D341Med (cell line): ENCODE results near the gene GPC5.
A peak's percentile ranks its signal among the peaks of the same experiment; 100 is the strongest.

Experiments used
- DNase-seq: peaks from one replicate; pipeline ENCODE4 v3.0.0; 2012; ENCODE audit warnings: low spot score

The GPC5 gene

DNA sequence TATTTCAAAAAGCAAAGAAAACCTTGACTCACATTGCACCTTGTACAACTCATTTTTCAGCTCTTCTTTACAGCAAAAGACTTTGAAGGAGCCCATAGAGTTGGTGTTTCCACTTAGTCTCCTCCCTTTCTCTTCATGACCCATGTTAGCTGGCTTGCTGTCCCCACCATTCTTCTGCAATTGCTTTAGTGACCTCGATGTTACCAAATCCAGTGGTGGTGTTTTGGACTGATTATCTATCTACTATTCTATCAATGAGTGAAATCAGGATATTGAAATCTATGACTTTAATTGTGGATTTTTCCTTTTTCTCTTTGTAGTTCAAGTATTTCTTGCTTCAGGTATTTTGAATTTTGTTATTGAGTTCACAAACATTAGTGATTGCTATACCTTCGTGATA, 197.3 kb downstream of the GPC5 start:
- no peak for DNase-seq

GRCh38 chr13:91596842-91597241, 198.4 kb downstream of the GPC5 start:
- no peak for DNase-seq

DNA sequence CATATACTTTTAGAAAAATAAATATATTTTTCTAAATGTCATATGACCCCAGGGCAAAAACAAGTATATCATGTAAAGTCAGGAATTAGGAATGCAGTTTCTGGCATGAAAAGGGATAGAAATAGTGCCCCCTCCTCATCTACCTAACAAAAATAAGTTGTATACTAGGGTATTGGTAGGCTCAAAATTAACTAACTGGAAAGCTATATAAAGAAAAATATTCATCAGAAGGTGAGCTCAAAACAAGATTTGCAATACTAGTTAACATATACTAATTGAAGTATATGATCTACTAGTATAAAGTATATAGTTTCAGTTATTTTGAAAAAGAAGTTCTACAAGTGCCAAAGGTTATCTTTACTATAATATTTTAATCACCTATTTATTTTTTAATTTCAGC, 200.2 kb downstream of the GPC5 start:
- no peak for DNase-seq

DNA sequence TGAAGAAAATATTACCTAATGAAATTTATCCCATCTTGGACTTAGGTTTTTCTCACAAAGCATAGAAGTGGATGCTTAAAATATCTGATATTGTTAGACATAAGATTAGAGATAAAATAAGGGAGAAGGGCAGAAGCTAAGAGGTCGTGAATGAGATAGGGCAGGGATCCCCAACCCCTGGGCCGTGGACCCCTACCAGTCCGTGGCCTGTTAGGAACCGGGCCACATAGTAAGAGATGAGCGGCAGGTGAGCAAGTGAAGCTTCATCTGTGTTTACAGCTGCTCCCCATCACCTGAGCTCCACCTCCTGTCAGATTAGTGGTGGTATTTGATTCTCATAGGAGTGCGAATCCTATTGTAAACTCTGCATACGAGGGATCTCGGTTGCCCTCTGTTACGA, 202.9 kb downstream of the GPC5 start:
- no peak for DNase-seq

DNA sequence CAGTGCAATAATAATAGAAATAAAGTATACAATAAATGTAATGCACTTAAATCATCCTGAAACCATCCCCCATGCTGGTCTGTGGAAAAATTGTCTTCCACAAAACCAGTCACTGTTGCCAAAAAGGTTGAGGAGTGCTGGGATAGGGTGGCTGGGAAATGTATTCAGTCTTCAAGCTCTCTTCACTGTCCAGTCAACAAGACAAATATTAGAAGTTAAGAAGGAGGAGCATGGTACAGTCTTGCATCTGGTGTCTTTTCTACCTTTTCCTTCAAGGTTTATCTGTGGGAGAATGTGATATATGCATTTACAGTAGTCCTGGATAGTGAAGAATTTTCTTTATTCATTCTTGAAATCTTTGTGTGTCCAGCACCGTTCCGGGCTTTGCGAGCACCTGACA, 203.4 kb downstream of the GPC5 start:
- DNase-seq: no peak

GRCh38 chr13:91609353-91609752, 210.9 kb downstream of the GPC5 start:
- no peak for DNase-seq

DNA sequence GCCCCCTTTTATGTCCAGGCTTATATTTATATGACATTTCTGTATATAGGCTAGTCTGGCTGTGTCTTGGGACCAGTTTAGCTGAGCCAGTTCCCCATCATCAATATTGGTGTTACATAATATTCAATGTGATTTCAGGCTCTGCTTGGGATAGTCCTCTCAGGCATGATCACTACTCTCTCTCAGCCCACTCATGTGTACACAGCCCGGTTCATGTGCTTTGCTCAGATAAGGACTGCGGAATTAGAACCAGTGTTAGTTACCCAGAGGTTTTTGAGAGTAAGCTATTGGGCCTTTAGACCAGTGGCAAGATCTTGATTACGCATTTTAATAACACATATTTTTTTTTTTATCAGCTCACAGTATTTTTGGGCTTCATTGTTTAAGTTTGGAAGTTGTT, 219.9 kb downstream of the GPC5 start:
- DNase-seq: no peak

- no peak for DNase-seq
Observed at GRCh38 chr13:91620670-91621141, 222.3 kb downstream of the GPC5 start.

DNA sequence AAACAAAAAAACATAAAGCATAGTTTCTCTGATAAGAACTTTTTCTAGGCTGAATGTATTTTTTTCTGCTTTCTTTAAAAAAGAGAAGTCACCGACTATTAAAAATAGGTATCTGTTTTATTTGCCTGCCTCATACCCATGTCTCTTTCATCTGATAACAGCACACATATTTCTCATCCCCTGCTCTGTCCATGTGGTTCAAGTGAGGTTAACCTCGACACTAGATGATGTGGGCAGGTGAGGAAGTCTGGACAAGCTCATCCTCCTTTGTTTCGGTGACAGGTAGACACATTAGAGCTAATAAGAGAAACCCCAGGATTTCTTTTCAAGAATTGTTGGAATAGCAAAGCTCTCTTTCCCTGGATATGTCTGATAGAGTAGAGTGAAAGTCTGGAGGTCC, 222.7 kb downstream of the GPC5 start:
- no peak for DNase-seq

- DNase-seq: no peak
Observed at GRCh38 chr13:91621963-91622362, 223.5 kb downstream of the GPC5 start.

- no peak for DNase-seq
Observed at GRCh38 chr13:91622778-91623550, 224.5 kb downstream of the GPC5 start.

- no peak for DNase-seq
Observed at GRCh38 chr13:91627952-91628739, 229.7 kb downstream of the GPC5 start.

GRCh38 chr13:91630946-91631345, 232.5 kb downstream of the GPC5 start:
- no peak for DNase-seq

DNA sequence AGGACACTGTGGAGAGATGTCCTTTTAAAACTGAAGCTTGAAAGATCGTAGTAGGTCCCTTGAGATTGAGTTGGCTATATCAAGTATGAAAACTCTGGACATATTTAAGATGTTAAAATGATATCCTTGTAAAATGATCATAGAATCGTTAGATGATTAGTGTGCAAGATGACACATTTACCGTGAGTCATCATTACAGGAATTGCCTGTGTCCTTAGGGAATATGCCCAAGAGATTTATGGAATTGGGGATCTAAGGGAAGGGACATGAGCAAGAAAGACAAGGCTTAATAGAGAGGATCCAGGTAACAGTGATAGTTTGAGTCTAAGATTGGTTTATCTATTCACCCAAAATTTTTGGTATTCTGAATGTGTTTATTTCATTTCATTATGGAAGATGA, 233.7 kb downstream of the GPC5 start:
- DNase-seq: no peak

GRCh38 chr13:91639330-91639729, 240.9 kb downstream of the GPC5 start:
- DNase-seq: no peak

GRCh38 chr13:91643394-91643793, 245.0 kb downstream of the GPC5 start:
- DNase-seq: no peak

- DNase-seq: no peak
Observed at GRCh38 chr13:91644806-91645205, 246.4 kb downstream of the GPC5 start.

DNA sequence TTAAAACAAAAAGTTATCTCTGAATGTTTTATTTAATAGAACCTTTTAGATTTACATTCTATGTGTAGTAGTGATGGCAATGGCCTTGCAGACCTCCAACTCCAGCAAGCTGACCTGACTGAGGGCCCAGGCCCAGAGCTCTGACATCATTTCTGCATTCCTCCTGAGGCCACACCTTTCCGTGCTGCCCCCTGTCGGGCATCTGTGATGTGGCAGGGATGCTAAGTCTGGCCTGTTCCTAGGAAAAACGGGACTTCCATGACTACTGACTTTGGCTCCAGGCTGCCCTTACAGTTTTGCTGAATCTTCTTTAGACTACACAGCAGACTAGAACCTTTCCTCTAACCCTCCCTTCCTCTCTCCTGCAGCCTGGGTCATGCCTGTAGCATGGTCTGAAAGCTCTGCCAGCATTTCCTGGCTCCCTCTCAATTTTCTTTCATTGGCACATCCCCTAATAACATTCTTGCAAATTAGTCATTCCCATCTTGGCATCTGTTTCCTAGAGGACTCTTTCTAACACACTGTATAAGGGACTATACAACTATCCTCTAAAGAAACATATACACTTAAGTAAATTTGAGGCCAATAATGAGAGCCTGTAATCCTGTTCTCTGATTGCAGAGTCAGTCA, 249.1 kb downstream of the GPC5 start:
- peak; percentile 71 for DNase-seq

DNA sequence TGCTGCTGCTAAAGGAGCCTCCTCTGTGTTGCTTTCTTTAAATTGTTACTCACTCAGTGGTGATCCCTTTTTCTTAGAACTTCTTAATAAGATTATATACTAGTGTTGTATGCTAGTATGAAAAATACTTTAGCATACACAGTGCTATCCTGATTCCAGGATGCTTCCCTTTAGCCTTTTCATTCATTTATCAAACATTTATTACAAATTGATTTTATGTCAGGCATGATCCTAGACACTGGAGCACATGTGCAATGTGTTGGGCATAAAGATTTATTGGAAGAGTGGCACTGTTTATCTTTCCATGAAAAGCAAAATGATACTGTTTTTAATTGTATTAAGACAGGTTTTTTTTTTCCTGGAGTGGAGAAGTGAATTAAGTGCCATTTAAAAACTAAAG, 249.6 kb downstream of the GPC5 start:
- DNase-seq: no peak

DNA sequence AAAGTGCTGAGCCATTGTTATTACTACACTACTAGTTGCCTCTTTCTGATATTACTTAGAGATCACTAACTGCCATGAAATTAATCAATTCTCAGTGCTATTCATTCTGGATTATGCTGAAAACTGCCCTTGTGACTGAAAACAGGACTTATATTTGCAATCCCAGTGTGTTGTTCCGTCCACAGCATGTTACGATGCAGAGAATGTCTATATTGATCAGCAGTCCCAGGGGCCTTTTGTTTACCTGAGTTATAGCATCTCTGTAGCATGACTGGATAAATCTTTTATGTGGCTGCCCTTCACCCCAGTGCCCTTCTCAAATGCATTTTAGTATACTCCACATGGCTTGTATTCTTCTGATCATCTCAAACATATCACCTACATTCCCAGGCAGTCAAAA, 251.0 kb downstream of the GPC5 start:
- no peak for DNase-seq

GRCh38 chr13:91652404-91653301, 254.2 kb downstream of the GPC5 start:
- no peak for DNase-seq

- DNase-seq: no peak
Observed at GRCh38 chr13:91655731-91656130, 257.3 kb downstream of the GPC5 start.
